Measurements from ENCODE around the gene RPS8.
"Not testable (repeated sequence)": the region's sequence is repeated elsewhere in the genome, so short reads cannot be mapped to it uniquely, and the experiment has no call there.

RPS8 gene

DNA sequence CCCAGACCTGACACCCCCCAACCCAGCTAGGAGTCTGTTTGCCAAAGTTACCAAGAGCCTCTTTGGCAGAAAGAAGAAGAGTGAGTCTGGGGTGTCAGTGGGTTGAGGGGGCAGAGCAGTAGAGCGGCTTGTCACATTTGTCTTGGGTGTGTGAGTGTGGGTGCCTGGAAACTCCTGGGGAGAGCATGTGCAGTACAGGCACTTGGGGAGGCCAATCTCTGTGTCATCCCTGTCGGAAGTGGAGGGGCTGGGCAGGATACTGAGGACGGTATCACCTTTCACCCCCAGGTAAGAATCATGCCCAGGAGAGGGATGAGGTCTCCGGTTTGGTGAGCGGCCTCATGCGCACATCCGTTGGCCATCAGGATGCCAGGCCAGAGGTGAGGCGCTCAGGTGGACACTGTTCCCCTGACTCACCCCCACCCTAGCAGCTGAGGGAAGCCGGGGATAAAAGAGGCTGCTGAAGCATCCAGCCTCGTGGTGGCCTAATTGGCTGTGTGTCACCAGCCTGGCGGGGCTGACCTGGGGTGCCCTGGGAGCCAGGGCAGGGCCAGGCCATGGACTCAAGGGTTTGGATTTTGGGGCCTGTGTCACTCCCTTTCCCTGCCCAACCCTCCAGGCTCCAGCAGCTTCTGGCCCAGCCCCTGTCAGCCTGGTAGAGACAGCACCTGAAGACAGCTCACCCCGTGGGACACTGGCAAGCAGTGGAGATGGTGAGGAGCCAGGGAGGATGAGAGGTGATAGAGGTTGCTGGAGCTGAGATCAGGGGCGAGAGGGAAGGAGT is 28.2 kb downstream of the RPS8 start:
- DNase-seq: no peak

DNA sequence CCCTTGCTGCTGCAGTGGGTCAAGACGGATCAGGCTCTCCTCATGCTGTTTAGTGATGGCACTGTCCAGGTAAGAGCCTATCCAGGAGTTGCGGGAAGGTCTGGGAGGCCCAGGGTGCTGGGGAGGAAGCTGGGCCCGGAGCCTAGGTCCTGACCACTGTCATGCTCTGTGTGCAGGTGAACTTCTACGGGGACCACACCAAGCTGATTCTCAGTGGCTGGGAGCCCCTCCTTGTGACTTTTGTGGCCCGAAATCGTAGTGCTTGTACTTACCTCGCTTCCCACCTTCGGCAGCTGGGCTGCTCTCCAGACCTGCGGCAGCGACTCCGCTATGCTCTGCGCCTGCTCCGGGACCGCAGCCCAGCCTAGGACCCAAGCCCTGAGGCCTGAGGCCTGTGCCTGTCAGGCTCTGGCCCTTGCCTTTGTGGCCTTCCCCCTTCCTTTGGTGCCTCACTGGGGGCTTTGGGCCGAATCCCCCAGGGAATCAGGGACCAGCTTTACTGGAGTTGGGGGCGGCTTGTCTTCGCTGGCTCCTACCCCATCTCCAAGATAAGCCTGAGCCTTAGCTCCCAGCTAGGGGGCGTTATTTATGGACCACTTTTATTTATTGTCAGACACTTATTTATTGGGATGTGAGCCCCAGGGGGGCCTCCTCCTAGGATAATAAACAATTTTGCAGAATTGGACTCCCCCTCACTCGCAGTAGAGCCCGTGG is 30.1 kb downstream of the RPS8 start:
- no peak for DNase-seq

GRCh38 chr1:44806025-44806703 is 30.8 kb downstream of the RPS8 start:
- no peak for DNase-seq

- DNase-seq: no peak
These were observed 31.5 kb downstream of the RPS8 start, which contains the start of gene DYNLT4 for GRCh38 chr1:44806704-44807363. Gene DYNLT4, minus strand, starts transcription at chr1:44807351. Its CDS starts 683 bp downstream, at chr1:44806668.

- peak; percentile 28 for DNase-seq
These were observed 32.2 kb downstream of the RPS8 start for GRCh38 chr1:44807364-44808062.

DNA sequence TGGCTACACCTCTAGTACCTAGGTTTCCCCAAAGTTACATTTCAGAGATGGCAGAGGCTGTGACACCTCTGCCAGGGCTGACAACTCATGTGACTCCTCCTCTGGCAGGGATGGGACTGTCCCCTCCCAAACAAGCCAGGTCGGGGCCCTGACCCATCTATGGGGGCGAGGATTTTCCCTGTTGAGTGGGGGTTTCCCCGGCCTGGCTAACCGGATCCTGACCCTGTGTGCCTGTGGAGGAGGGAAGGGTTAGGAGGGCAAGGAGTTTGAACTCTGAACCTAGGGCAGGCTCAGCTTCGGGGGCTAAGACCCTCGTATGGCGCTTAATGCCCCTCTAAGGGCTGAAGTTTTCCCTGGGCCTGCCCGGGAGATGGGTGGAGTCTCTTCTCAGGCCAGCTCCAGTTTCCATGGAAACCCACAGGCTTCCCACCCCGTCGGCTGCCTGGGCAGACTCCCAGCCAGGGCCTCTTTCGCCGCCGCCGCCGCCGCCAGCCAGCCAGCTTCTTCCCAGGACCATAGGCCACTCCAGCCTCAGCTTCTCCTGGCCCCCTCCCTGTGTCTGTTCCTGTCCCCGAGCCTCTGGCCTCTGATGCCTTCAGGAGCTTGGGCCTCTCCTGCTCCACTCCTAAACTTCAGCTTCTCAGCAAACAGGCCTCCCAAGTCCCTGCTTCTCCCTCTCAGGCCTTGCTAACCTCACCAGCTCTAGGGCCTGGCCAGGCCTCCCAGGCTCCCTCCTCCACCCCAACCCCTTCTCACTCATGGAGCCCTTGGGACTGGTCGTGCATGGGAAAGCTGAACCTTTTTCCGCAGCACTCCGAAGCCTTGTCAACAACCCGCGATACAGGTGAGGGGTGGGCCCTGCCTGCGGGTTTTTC is 33.0 kb downstream of the RPS8 start, which contains the start of gene BTBD19:
TSS of gene BTBD19 (plus strand) at position 461 of the 875 bp plus-strand sequence. CDS start at position 759, 298 bp downstream.
- DNase-seq: no peak

DNA sequence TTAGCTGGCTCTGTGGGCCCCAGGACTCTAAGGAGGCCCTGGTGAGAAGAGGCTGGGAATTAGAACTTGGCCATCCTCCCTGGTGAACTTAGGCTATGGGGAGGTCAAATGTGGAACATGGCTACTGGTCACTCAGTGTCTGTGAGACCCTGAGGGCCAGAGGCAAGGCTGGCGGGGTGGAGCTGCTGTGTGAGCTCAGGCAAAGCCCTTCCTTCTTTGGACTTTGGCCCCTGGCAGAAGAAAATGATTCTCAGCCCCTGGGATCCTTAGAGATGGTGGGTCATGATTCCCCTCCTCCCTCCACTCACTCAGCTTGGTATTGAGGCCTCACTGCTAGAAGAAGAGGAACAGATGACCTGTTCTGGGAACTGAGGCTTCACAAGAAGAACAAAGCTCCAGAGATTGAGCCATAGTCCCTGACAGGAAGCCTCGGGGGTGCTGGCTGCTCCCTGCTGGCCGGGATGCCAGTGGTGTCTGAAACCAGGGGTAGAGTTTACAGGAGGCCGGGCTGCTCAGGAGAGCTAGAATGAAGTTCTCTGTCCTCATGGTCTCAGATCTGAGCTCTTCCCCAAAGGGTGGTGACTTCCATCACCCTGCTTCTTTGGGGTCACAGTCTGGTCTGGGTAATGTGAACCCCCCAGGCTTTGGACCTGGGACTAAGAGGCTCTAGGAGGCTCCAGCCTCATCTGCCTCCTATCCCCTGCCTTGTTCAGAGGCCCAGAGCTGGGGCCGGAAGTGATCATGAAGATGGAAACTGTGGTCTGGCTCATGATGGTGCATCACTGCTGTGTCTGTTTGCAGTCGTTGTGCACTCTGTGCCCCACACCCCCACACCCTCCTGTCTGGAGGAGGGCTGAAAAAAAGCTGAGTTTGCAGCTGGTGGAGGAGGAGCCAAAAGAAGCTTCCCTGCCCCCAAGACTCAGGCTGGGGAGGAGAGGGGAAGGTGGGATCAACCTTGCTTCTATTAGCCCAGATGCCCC is 33.9 kb downstream of the RPS8 start:
- no peak for DNase-seq

DNA sequence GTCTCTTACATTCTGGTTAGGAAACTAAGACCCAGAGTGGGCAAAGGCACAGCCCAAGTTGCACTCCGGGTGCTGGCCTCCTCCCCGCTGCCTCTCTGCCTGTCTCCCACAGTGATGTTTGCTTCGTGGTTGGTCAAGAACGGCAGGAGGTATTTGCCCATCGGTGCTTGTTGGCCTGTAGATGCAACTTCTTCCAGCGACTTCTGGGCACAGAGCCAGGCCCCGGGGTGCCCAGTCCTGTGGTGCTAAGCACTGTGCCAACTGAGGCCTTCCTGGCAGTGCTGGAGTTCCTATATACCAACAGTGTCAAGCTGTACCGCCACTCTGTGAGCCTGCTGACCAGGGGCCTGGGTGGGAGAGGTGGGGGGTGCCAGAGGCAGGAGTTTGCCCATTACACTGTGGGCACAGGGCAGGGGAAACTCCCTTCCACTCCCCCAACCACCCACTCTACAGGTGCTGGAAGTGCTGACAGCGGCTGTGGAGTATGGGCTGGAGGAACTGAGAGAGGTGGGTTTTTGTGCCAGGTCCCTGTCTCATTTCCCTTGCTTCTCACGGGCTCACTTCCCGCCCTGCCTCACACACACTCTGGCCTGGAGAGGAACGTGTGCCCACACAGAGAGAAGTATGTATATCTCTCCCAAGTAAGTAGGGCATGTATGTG is 34.9 kb downstream of the RPS8 start:
- DNase-seq: no peak

- DNase-seq: not testable (repeated sequence)
These were observed 35.4 kb downstream of the RPS8 start for GRCh38 chr1:44810762-44811105.

DNA sequence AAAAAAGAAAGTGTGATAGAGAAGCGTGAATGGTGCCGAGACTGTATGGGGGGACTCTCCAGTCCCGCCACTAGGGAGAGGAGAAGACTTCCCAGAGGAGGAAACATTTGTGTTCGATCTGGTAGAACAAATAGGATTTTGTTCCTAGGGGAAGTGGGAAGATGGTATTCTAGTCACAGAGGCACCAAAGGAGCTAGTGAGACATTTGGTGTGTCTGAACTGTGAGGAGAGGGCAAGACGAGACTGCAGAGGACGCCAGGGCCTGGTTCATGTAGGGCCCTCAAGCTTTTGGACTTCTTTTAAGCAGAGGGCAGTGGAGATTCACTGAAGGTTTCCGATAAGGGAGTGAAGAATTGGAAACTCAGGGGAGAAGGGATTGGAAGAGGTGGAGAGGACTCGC is 35.9 kb downstream of the RPS8 start:
- DNase-seq: no peak

DNA sequence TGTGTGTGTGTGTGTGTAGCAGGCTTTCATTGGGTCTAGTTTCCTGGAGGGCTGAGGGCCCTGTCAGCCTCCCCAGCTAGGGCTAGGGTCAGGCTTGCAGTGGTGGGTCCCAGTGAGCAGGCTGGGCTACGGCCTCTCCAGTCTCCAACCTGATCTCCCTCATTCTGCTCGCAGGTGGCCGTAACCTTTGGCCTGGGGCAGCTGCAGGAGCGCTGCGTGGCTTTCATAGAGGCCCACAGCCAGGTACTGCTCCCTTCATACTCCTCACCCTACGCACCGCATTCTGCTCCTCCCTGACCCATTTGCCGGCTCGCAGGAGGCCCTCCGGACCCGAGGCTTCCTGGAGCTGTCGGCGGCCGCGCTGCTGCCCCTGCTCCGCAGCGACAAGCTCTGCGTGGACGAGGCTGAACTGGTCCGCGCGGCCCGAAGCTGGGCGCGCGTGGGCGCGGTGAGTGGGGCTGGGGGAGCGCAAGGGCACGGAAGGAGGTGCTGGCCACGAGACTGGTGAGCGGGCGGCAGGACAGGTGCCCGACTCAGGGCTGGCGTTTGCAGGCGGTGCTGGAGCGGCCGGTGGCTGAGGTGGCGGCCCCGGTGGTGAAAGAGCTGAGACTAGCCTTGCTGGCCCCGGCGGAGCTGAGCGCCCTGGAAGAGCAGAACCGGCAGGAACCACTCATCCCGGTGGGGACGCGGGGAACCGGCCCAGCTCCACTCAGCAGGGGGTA is 37.6 kb downstream of the RPS8 start:
- DNase-seq: no peak

GRCh38 chr1:44815926-44816325 is 40.6 kb downstream of the RPS8 start:
- DNase-seq: not testable (repeated sequence)

- DNase-seq: no peak
These were observed 42.0 kb downstream of the RPS8 start for GRCh38 chr1:44817307-44817706.

- DNase-seq: no peak
These were observed 42.6 kb downstream of the RPS8 start for GRCh38 chr1:44817771-44818495.

- DNase-seq: no peak
These were observed 43.9 kb downstream of the RPS8 start for GRCh38 chr1:44819196-44819607.

DNA sequence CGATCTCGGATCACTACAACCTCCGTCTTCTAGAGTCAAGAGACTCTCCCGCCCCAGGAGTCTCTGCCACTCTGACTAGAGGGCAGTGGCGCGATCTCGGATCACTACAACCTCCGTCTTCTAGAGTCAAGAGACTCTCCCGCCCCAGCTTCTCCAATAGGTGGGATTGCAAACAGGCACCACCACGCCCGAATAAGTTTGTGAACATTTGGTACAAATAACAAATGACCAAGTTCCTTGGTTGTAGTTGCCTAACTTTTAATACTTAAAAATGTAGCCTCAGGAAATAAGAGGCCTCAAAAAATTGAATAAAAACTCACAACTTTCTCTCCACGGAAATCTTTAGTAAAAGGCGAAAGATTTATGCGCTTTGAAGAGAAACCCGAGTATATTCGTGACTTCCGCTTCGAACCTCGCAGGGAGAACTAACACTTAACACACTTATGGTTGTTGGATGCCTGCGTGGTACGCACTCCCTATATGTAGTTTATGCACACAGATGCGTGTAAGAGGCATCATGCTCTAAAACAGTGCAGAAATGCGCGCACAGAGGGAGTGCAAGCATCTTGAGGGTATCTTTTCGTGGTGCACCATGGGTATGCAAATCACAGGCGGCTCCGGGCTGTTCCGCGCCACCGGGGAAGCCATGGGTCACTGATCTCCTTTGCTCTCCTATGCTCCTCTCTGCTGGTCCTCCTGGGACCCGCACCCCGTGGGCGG is 44.4 kb downstream of the RPS8 start:
- DNase-seq: no peak
